ENCODE results near the gene ZNF362.

ZNF362 gene

DNA sequence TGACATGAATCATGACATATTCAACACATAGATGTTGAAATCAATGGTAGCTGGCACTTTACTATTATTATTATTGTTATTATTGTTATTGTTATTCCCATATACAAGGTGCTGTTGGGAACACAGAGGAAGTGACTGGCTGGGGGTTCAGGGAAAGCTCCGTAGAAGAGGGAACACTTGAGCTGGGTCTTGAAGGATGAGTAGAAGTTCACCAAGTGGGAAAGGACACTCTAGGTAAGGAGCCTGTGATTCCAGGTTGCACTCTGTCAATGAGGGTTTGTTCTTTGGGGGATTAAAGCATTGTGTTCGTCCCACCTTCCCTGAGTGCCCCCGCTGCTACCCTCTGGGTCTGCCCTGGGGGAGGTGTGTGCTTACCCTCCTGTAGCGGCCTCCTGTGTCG, 14.1 kb downstream of the ZNF362 start:
- H3K4me3 ChIP-seq (ENCODE audit: low read depth, low read length) = no peak overlapping the region
- DNase-seq (ENCODE audit: low read depth) = no peak
- in situ Hi-C loops (cut with HindIII; ENCODE audit: low sequenced_read_pairs) = no loop called here
- TF ChIP-seq, protein P1, sequence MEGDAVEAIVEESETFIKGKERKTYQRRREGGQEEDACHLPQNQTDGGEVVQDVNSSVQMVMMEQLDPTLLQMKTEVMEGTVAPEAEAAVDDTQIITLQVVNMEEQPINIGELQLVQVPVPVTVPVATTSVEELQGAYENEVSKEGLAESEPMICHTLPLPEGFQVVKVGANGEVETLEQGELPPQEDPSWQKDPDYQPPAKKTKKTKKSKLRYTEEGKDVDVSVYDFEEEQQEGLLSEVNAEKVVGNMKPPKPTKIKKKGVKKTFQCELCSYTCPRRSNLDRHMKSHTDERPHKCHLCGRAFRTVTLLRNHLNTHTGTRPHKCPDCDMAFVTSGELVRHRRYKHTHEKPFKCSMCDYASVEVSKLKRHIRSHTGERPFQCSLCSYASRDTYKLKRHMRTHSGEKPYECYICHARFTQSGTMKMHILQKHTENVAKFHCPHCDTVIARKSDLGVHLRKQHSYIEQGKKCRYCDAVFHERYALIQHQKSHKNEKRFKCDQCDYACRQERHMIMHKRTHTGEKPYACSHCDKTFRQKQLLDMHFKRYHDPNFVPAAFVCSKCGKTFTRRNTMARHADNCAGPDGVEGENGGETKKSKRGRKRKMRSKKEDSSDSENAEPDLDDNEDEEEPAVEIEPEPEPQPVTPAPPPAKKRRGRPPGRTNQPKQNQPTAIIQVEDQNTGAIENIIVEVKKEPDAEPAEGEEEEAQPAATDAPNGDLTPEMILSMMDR (IDR thresholded peaks at IDR 0.05; ENCODE audit: low read depth, low read length, missing control alignments) = no peak

DNA sequence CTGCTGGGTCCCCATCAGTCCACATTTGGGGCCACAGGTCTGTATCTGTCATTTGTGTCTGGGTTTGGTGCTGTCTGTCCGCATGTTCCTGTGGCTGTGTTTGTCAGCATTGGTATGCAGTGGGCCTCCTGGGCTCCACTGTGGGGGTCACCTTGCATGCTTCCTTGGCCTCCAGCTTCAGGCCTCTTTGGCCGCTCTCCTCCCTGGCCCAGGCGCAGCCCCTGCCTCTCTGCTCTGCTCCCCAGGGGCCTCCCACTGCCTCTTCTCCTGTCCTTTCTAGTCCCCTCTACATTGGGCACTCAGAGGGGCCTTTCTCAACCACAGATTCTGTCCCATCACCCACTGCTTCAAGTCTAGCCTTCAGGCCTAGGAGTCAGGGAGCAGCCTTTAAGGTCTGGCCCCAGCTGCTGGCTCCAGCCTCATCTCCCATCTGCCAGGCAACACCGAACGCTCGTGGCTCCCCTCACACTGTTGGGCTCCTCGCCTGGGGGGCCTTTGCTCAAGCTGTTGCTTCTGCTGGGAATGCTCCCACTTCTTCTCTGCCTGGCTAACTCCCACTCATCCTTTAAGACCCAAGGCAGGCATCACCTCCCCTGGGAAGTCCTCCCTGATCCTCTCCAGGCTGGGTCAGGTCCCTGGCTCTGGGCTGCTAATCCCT, 14.6 kb downstream of the ZNF362 start:
- TF ChIP-seq, protein P1 (IDR thresholded peaks at IDR 0.05; ENCODE audit: low read depth, low read length, missing control alignments) = no peak
- in situ Hi-C loops (cut with HindIII; ENCODE audit: low sequenced_read_pairs) = no loop called here
- H3K4me3 ChIP-seq (ENCODE audit: low read depth, low read length) = no peak overlapping the region
- no peak for DNase-seq (ENCODE audit: low read depth)

DNA sequence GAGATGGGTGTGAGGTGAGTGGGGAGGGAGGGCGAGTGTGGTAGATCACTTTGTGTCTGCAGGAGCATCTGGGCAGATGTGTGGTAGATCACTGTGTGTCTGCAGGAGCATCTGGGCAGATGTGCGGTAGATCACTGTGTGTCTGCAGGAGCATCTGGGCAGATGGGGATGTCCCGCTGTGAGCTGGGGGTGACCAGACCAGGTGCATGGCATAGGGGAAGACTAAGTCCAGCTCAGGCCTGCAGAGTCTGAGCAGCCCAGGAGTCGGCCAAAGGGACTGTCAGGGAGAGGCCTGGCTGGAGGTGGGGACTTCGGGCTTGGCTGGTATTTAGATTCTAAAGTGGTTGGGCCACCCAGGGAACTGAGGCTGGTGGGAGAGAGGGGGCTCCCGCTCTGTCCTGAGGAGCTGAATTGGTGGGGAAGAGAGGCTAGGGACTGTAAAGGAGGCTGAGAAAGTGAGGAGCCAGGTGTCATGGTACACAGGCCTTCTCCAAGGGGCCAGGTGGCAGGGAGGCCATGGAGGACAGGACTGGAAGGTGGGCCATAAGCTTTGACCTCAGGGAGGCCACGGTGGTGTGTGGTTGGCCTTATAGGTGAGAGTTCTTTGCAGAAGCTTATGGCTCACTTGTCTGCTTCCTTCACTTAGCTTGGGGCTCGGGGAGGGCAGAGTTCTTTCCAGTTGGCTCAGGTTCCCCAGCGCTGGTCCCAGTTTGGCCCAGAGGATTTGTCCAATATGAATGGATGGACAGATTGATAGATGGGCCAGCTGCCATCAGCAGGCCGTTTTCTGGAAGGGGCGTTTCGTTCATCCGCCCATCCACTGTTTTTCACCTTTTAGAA, 15.6 kb downstream of the ZNF362 start:
- TF ChIP-seq, protein P1 (IDR thresholded peaks at IDR 0.05; ENCODE audit: low read depth, low read length, missing control alignments) = no peak
- H3K4me3 ChIP-seq (ENCODE audit: low read depth, low read length) = no peak overlapping the region
- in situ Hi-C loops (cut with HindIII; ENCODE audit: low sequenced_read_pairs) = no loop called here
- no peak for DNase-seq (ENCODE audit: low read depth)

DNA sequence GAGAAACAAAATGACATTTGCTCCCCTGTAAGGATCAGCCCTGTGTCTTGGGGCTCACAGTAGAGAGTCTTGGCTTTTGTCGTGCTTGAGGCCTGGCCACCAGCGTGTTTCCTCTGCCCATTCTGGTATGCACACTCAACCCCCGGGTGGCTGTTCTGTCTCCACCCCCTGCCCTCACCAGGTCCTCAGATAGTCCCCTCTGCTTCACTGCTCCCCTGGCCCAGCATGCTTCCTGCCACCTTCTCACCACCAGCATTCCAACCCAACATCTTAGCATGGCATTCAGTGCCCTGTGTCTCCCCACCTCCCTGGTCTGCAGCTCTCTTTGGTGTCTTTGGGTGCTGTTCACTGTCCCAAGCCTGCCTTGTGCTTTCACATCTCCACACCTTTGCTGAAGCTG, 16.2 kb downstream of the ZNF362 start:
- DNase-seq (ENCODE audit: low read depth) = no peak
- in situ Hi-C loops (cut with HindIII; ENCODE audit: low sequenced_read_pairs) = no loop called here
- TF ChIP-seq, protein P1 (IDR thresholded peaks at IDR 0.05; ENCODE audit: low read depth, low read length, missing control alignments) = no peak
- H3K4me3 ChIP-seq (ENCODE audit: low read depth, low read length) = no peak overlapping the region

DNA sequence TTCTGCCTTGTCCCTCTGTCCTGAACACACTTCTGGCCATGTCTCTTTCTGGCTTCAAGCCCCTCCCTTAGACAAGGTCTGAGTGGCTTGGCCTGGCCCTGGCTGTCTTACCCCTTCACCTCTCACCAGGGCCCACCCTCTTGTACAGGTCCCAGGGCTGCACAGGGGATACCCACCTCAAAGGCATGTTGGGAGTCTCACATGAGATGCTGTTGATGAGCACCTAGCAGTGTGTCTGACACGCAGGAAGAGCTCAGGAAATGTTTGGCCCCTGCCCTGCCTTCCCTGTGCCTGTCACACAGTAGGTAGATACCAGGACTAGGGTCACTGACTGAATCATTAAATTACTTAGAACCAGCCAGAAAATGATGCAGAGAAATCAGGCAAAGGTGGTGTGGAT, 16.6 kb downstream of the ZNF362 start:
- TF ChIP-seq, protein P1 (IDR thresholded peaks at IDR 0.05; ENCODE audit: low read depth, low read length, missing control alignments) = no peak
- in situ Hi-C loops (cut with HindIII; ENCODE audit: low sequenced_read_pairs) = no loop called here
- DNase-seq (ENCODE audit: low read depth) = no peak

DNA sequence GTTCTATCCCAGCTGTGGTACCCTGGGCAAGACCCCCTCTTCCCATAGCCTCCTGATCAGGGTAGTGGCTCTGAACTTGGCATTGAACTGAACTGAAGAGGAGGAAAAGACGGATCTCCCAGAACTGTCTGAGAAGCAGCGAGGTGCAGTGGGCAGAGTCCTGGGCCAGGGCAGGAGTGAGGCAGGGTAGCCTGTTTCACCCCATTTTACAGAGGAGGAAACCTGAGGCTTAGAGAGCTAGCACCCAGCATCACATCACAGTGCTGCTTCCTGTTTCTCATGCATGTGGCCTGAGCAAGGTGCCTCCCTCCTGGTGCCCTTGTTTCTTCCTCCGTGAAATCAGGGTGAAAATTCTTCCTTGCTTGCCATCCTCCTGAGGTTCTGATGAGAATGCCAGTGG, 17.1 kb downstream of the ZNF362 start:
- DNase-seq (ENCODE audit: low read depth) = no peak
- TF ChIP-seq, protein P1 (IDR thresholded peaks at IDR 0.05; ENCODE audit: low read depth, low read length, missing control alignments) = no peak
- in situ Hi-C loops (cut with HindIII; ENCODE audit: low sequenced_read_pairs) = no loop called here
- H3K4me3 ChIP-seq (ENCODE audit: low read depth, low read length) = no peak overlapping the region

More for the DNA sequence above, 16.6 kb downstream of the ZNF362 start:
- no peak overlapping the region for H3K4me3 ChIP-seq (ENCODE audit: low read depth, low read length)
